Measurements from ENCODE around the gene ZC3H12D.

The ZC3H12D gene

GRCh38 chr6:149414009-149414408 is 70.8 kb downstream of the ZC3H12D start:
- Mint-ChIP-seq H3K4me3 (no peak overlapping the region), H3K9me3 (no peaks in the 10 kb centered on the region), H3K4me1 (peaks cover 7 to 20% of the 10 kb centered on the region in 2 donors), H3K27ac (peak overlapping the region; percentile 43), H3K36me3 (peaks cover 22 to 41% of the 10 kb centered on the region in 2 donors), H3K27me3 (no peaks in the 10 kb centered on the region)
- no peak for DNase-seq
- no peak for ATAC-seq (replicated peaks)

GRCh38 chr6:149410557-149410956 is 74.3 kb downstream of the ZC3H12D start:
- Mint-ChIP-seq H3K4me1 (peaks cover 10 to 14% of the 10 kb centered on the region in 2 donors), H3K27me3 (no peaks in the 10 kb centered on the region), H3K9me3 (no peaks in the 10 kb centered on the region), H3K36me3 (peaks cover 26 to 43% of the 10 kb centered on the region in 2 donors), H3K4me3 (no peak overlapping the region), H3K27ac (no peak overlapping the region)
- no peak for ATAC-seq (replicated peaks)
- DNase-seq = no peak

- no peak for DNase-seq
- Mint-ChIP-seq H3K4me3 (no peak overlapping the region), H3K27ac (no peak overlapping the region), H3K9me3 (no peaks in the 10 kb centered on the region), H3K4me1 (peaks cover 9 to 14% of the 10 kb centered on the region in 2 donors), H3K36me3 (peaks cover 22 to 44% of the 10 kb centered on the region in 2 donors), H3K27me3 (no peaks in the 10 kb centered on the region)
- ATAC-seq (replicated peaks) = peak; percentile 58 to 69
These were observed 75.2 kb downstream of the ZC3H12D start for GRCh38 chr6:149409617-149410016.

- Mint-ChIP-seq H3K27ac (peak overlapping the region; percentile 62), H3K36me3 (peaks cover 35 to 55% of the 10 kb centered on the region in 2 donors), H3K4me3 (no peak overlapping the region), H3K4me1 (peaks cover 6 to 12% of the 10 kb centered on the region in 2 donors), H3K27me3 (no peaks in the 10 kb centered on the region), H3K9me3 (no peaks in the 10 kb centered on the region)
- DNase-seq (no peak), ATAC-seq (replicated peaks) (no peak)
These were observed 78.7 kb downstream of the ZC3H12D start for GRCh38 chr6:149405823-149406765.

GRCh38 chr6:149403534-149403933 is 81.3 kb downstream of the ZC3H12D start:
- no peak for DNase-seq
- peaks cover 32 to 53% of the 10 kb centered on the region in 2 donors for H3K36me3 Mint-ChIP-seq
- ATAC-seq (replicated peaks) = no peak

GRCh38 chr6:149400050-149400449 is 84.8 kb downstream of the ZC3H12D start, which contains the start of gene SUMO4:
Gene SUMO4 (plus strand): TSS chr6:149400262. CDS start chr6:149400392, 130 bp downstream.
- Mint-ChIP-seq H3K27me3 (no peaks in the 10 kb centered on the region), H3K9me3 (no peaks in the 10 kb centered on the region), H3K36me3 (peaks cover 42 to 62% of the 10 kb centered on the region in 2 donors), H3K4me3 (no peak within 1 kb of the TSS), H3K27ac (peak within 1 kb of the TSS; percentile 9), H3K4me1 (peaks cover 6 to 10% of the 10 kb centered on the region in 2 donors)
- ATAC-seq (replicated peaks) (no peak), DNase-seq (no peak)

More at GRCh38 chr6:149403534-149403933, 81.3 kb downstream of the ZC3H12D start:
- H3K27ac Mint-ChIP-seq = peak overlapping the region; percentile 60
- no peak overlapping the region for H3K4me3 Mint-ChIP-seq
- H3K9me3 Mint-ChIP-seq = no peaks in the 10 kb centered on the region
- peaks cover 3 to 4% of the 10 kb centered on the region in 2 donors for H3K4me1 Mint-ChIP-seq
- H3K27me3 Mint-ChIP-seq = no peaks in the 10 kb centered on the region

- Mint-ChIP-seq H3K27ac (no peak overlapping the region), H3K4me3 (no peak overlapping the region), H3K9me3 (no peaks in the 10 kb centered on the region), H3K27me3 (no peaks in the 10 kb centered on the region), H3K36me3 (peaks cover 42 to 60% of the 10 kb centered on the region in 2 donors), H3K4me1 (peaks cover 12 to 31% of the 10 kb centered on the region in 2 donors)
- ATAC-seq (replicated peaks) (no peak), DNase-seq (no peak)
These were observed 87.4 kb downstream of the ZC3H12D start for GRCh38 chr6:149397384-149397783.

Data from stimulated activated naive B cell treated with anti-CD40 and anti-IgM and Interleukin-4, amounts not matched to agents 10 μg/mL and 1 μg/mL and 100 μg/mL, for 72 hours (primary cell).